HL-60 (cell line): ENCODE results near the gene COX17.

ENCODE experiments used
- DNase-seq, 2 experiments: peaks; one replicate each; pipeline ENCODE4 v3.0.0-alpha.2; 2010 to 2020; ENCODE audit warnings: low read depth in 1 of 2, low spot score in 1 of 2
- H3K27ac ChIP-seq: fragments of 250-450 bp; sonication (Bioruptor Pico); replicated peaks from 2 replicates; pipeline ENCODE4 v1.5.1; 2020; ENCODE audit warnings: mild to moderate bottlenecking, moderate library complexity
- H3K27me3 ChIP-seq: fragments of 250-450 bp; sonication (Bioruptor Pico); 2 replicates; pipeline ENCODE4 v1.5.1; 2021; ENCODE audit warnings: mild to moderate bottlenecking, moderate library complexity; ENCODE audit not compliant: insufficient read depth, poor library complexity, severe bottlenecking
- H3K4me3 ChIP-seq: replicated peaks from 2 replicates; pipeline ENCODE4 v1.5.1; 2011; ENCODE audit warnings: mild to moderate bottlenecking, control low read depth, low read length; ENCODE audit not compliant: insufficient read depth
- CTCF ChIP-seq: IDR thresholded peaks from one replicate; pipeline ENCODE4 v1.5.1; 2011; ENCODE audit warnings: low read length, control low read depth, inconsistent platforms; ENCODE audit not compliant: insufficient read depth
- GABPA ChIP-seq: IDR thresholded peaks from 2 replicates; pipeline ENCODE4 v1.6.1; 2012; ENCODE audit warnings: low read depth
- POLR2AphosphoS5 ChIP-seq: IDR thresholded peaks from 2 replicates; pipeline ENCODE4 v1.6.1; 2012; ENCODE audit warnings: low read depth
- REST ChIP-seq: IDR thresholded peaks from 2 replicates; pipeline ENCODE4 v1.6.1; 2012; ENCODE audit warnings: low read depth; ENCODE audit not compliant: insufficient replicate concordance
- SPI1 ChIP-seq: IDR thresholded peaks from 2 replicates; pipeline ENCODE4 v1.6.1; 2012; ENCODE audit warnings: low read depth, mild to moderate bottlenecking, borderline replicate concordance

Gene COX17

GRCh38 chr3:119625451-119626153, 51.6 kb downstream of the COX17 start:
- H3K4me3 ChIP-seq, result no peak overlapping the region
- DNase-seq, result no peak
- no peak overlapping the region for H3K27ac ChIP-seq
- H3K27me3 ChIP-seq, result no peaks in the 10 kb centered on the region
- TF ChIP-seq SPI1 (no peak), CTCF (no peak), REST (no peak), GABPA (no peak), POLR2AphosphoS5 (no peak)

- H3K27ac ChIP-seq, result no peak overlapping the region
- H3K27me3 ChIP-seq, result no peaks in the 10 kb centered on the region
- TF ChIP-seq REST, result no peak
- DNase-seq, result no peak
- H3K4me3 ChIP-seq, result no peak overlapping the region
These were observed 53.0 kb downstream of the COX17 start for GRCh38 chr3:119624002-119624720.

GRCh38 chr3:119620899-119621298, 56.3 kb downstream of the COX17 start:
- no peak overlapping the region for H3K27ac ChIP-seq
- DNase-seq, result no peak
- no peak overlapping the region for H3K4me3 ChIP-seq
- TF ChIP-seq GABPA (no peak), CTCF (no peak), SPI1 (no peak), POLR2AphosphoS5 (no peak), REST (no peak)
- no peaks in the 10 kb centered on the region for H3K27me3 ChIP-seq
